Activated CD4-positive, alpha-beta T cell treated with anti-CD3 and anti-CD28 coated beads, Interleukin-2, amount 50 U/mL, for 1 hour (primary cell): ENCODE data around the gene THOC5.
"Not testable (repeated sequence)": the region's sequence is repeated elsewhere in the genome, so short reads cannot be mapped to it uniquely, and the experiment has no call there.

Experiments
- DNase-seq: peaks from one replicate; pipeline ENCODE4 v3.0.0-alpha.2; 2020

THOC5 gene

DNA sequence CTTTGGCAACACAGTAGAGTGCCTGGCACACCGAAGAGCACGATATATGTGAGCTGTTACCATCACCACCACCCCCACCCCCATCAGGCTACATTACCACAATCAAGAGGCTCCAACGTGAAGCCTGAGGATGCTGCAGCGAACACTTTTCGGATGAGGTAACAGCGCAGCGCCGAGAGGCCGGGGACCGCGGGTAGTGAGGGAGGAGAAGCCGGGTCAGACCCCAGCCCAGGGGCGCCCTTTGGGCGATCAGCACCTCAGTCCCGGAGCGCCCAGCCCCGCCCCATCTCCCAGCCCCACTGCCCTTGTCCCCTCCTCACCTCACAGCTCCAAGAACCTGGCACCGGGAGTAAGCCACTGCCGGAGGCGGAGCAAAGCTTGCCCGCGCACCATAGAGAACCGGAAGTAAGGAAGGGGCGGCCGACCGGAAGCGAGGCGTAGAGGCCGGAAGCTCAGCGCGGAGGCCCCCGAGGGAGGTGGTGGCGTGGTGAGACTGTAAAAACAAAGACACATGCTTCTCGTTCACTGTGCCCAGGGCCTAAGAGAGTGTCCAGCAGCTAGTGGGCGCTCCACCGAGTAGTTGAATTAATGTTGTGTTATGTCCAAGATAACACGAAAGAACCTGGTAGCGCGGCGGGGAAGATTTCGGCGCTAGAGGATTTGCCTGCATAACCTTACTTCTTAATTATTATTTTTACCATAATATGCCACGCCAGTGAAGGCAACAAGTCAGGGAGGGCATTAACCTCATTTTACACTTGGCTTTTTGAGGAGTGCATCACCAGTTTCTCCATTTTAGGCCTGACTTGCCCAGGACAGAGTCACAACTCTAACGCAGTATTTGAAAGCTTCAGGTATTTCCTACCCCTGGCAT lies at the start of gene THOC5:
TSS of gene THOC5 (minus strand) at position 407 of the 874 bp plus-strand sequence. CDS start 4,610 bp downstream, outside the sequence.
- DNase-seq, result peak; percentile 84

- DNase-seq, result no peak
Measured at GRCh38 chr22:29598684-29599020, 45.1 kb upstream of the THOC5 start.

DNA sequence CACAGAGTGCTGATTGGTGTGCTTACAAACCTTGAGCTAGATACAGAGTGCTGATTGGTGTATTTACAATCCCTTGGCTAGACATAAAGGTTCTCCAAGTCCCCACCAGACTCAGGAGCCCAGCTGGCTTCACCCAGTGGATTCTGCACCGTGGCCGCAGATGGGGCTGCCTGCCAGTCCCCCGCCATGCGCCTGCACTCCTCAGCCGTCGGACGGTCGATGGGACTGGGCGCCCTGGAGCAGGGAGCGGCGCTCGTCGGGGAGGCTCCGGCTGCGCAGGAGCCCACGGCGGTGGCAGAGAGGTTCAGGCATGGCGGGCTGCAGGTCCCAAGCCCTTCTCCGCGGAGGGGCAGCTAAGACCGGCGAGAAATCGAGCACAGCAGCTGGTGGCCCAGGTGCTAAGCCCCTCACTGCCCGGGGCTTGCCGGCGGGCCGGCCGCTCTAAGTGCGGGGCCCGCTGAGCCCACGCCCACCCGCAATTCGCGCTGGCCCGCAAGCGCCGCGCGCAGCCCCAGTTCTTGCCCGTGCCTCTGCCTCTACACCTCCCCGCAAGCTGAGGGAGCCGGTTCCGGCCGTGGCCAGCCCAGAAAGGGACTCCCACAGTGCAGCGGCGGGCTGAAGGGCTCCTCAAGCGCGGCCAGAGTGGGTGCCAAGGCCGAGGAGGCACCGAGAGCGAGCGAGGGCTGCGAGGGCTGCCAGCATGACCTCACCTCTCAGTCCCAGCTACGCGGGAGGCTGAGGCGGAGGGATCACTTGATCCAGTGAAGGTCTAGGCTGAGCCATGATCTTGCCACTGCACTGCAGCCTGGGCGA lies 44.5 kb upstream of the THOC5 start:
- not testable (repeated sequence) for DNase-seq

DNA sequence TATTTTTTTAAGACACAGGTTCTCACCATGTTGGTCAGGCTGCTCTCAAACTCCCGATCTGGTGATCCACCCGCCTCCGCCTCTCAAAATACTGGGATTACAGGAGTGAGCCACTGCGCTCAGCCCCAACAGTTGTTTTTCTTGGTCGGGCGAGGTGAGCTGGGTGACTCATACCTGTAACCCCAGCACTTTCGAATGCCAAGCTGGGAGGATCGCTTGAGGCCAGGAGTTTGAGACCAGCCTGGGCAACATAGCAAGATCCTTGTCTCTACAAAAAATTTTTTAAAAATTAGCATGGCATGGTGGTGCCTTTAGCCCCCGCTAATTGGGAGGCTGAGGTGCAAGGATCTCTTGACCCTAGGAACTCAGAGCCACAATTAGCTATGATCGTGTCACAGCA lies 42.9 kb upstream of the THOC5 start:
- DNase-seq, result no peak

DNA sequence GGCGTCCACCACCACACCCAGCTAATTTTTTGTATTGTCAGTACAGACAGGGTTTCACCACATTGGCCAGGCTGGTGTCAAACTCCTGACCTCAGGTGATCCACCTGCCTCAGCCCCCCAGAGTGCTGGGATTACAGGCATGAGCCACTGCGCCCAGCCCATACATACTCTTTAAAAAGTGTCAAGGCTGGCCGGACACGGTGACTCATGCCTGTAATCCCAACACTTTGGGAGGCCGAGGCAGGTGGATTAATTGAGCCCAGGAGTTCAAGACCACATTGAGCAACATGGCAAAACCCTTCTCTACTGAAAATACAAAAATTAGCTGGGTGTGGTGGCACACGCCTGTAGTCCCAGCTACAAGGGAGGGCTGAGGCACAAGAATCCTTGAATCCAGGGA lies 40.9 kb upstream of the THOC5 start:
- not testable (repeated sequence) for DNase-seq

GRCh38 chr22:29593923-29594322 lies 40.4 kb upstream of the THOC5 start:
- no peak for DNase-seq

DNA sequence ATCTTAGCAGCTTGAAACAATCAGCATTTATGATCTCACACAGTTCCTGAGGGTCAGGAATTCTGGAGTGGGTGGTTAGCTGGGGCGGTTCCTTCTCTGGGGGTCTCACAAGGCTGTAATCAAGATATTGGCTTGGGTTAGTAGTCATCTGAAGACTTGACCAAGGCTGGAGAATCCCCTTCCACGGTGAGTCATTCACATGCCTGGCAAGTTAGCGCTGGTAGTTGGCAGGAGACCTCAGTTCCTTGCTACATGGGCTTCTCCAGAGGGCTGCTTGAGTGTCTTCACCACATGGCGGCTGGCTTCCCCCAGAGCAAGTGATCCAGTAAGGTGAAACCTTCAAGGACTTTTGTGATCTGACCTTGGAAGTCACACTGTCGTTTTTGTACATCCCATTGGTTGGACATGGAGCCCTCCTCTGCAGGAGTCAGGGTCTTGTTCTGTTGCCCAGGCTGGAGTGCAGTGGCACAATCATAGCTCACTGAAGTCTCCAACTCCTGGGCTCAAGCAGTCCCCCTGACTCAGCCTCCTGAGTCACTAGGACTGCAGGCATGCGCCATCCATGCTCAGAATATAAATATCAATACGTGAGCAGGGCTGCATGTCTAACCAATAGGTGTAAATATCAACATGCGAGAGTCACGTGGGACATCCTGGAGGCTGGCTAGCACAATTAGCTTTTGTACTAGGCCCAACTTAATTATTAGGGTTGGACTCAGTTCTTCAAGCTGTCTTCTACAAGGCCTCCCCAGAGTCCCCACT lies 34.6 kb upstream of the THOC5 start:
- DNase-seq, result no peak

- not testable (repeated sequence) for DNase-seq
Measured at GRCh38 chr22:29586193-29586705, 32.7 kb upstream of the THOC5 start.

GRCh38 chr22:29584975-29585374 lies 31.4 kb upstream of the THOC5 start:
- DNase-seq, result no peak

GRCh38 chr22:29581799-29582198 lies 28.2 kb upstream of the THOC5 start:
- no peak for DNase-seq

- DNase-seq, result no peak
Measured at GRCh38 chr22:29580200-29580810, 26.7 kb upstream of the THOC5 start.

DNA sequence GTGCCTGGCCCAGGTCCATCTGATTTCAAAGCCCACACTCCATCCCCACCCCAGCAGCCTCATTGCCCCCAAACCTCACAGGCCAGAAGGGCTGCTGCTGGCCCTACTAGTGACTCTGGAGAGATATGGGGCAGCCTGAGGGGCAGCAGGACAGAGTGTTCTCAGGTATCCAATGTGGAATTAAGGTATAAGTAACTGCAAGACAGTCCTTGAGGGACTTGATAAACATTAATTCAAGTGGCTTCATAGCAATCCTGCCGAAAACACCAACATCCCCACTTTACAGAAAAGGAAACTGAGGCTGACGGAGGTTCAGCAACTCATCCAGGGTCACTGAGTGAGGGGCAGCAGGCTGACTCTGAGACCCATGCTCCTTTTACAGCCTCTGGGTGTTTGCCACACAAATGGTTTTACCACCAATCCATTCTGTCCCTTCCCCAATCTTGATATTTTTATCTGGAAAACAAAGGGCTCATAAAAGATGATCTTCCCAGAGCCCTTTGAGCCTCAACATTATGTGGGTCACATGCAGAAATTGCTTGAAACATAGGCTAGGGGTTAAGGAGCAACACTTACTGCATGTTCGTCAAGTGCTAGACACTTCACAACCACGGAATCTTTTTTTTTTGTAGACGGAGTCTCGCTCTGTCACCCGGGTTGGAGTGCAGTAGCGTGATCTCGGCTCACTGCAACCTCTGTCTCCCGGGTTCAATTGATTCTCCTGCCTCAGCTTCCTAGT lies 25.1 kb upstream of the THOC5 start:
- no peak for DNase-seq

DNA sequence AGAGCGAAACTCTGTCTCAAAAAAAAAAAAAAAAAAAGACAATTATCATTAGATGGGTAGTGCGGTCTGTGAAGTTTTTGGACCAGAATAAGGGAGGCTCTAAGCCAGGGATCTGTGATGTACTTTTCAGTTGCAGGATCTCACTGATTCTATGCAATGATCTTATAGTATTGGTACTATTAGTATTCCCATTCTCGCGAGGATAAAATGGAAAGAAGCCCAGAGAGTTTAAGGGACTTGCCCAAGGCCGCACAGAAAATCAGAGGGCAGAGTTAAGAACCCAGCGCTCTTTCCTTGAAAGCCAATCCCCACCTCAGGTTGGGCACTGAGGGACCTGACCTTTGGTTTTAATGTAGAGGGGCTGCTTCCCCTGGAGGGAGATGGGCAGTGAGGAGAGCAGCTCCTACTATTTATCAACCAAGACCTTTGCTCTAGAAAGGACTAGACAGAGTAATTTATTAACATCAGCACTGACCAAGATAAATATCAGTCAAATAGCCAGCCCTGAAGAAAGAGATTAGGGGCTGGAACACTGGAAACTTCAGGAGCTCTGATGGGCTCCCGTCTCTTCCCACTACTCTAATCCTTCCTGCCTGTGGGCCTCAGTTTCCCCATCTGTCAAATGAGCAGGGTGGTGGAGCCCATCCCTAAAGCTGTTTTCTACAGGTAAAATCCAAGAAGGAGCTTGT lies 21.3 kb upstream of the THOC5 start:
- DNase-seq, result no peak

GRCh38 chr22:29570912-29571549 lies 17.5 kb upstream of the THOC5 start:
- DNase-seq, result no peak

DNA sequence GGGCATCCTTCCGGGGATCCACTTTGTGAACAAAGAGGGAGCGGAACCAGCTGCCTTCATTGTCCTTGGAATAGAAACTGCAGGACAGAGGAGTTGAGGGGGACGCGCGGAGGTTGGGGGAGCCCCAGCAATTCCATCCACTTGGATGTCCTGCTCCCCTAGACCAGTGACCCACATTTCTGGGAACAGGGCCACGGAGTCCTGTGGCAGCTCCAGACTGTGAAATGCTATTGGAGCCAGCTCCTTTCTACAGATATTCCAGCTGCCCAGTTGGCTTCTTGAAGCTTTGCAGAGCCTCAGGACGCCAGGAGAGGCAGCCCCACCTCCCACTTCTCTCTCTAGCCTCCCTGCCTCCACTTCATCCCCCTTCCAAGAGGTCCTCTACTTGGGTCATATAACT lies 16.9 kb upstream of the THOC5 start:
- DNase-seq, result no peak

DNA sequence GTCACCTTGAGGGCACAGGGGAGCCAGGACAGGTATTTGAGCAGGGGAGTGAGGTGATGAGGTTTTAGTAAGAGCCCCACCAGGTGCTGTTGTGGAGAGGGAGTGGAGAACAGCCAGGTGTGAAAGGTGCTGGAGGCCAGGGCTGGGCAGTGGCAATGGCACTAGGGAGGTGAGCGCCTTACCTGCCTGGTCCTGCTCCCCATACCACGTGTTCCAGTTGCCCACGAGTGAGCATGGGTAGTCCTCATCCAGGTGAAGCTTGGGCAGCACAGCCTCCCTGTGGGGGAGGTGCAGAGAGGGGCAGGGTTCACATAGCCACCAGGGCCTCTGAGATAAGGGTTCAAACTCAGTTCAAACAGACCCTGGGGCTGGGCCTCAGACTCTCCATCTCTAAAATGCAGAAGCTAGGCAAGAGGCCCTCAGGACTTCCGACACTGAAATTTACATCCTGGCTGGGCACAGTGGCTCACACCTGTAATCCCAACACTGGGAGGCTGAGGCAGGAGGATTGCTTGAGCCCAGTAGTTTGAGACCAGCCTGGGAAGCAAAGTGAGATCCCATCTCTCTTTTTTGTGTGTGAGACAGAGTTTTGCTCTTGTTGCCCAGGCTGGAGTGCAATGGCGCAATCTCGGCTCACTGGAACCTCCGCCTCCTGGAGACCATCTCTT lies 15.6 kb upstream of the THOC5 start:
- DNase-seq, result no peak

DNA sequence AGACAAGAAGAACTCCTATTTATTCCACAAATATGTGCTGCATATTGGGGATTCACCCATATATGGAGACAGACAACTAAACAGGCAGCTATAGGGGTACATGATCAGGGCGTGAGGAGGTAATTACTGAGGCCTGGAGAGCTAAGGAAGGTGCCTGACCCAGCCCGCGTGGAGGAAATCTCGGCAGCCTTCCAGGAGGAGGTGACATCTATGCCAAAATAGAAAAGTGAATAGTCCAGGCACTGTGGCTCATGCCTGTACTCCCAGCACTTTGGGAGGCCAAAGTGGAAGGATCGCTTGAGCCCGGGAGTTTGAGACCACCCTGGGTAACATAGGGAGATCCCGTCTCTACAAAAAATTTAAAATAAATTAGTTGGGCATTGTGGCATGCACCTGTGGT lies 13.8 kb upstream of the THOC5 start:
- DNase-seq, result no peak

- DNase-seq, result not testable (repeated sequence)
Measured at GRCh38 chr22:29566513-29566912, 13.0 kb upstream of the THOC5 start.

DNA sequence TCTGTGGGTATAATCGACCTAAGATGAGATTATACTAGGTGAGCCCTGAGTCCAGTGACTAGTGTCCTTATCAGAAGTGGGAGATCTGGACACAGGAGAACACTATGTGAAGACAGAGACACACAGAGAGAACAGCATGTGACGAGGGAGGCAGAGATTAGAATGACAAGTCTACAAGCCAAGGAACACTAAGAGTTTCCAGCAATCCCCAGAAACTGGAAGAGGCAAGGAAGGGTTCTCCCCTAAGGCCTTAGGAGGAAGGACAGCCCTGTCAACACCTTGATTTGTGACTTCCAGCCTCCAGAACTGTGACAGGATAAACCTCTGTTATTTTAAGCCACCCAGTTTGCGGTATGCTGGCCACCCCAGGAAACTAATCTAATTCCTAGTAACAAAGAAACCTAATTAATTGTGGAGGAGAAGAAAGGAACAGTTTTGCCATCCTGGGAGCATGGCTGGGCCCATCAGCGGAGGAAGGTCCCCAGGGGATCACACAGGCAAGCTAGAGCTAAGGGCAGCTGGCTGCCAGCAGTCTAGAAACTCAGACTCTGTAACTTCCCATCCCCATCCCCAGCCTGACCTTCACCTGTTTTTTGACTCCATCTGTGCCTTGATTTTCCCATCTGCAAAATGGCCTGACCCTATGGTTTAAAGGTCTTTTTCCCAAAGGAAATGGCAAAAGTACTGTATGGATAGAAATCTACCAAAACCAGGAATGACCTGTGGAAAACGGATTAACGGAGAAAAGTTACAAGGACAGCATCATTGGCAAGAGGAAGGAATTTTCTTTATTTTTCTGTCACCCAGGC lies 10.3 kb upstream of the THOC5 start:
- no peak for DNase-seq
